Vagina (tissue), 2 donors: ENCODE measurements around the gene B3GNT7. TPM values are rescaled to one million over a fixed set of nuclear protein-coding genes. Genes with fewer than 3 reads are reported as not detected.

Source experiments
- DNase-seq, 2 donors: peaks; one replicate each; pipeline ENCODE4 v3.0.0-alpha.2; 2017; ENCODE audit errors: extremely low spot score in 2 of 2
- H3K27ac ChIP-seq: fragments of 200-600 bp; sonication (generic); one replicate; pipeline ENCODE4 v1.5.1; 2019
- H3K27me3 ChIP-seq: fragments of 200-600 bp; sonication (generic); one replicate; pipeline ENCODE4 v1.5.1; 2019
- H3K36me3 ChIP-seq, 2 donors: fragments of 200-600 bp; sonication (generic); one replicate each; pipeline ENCODE4 v1.5.1; 2017 to 2019
- H3K4me1 ChIP-seq: fragments of 200-600 bp; sonication (generic); one replicate; pipeline ENCODE4 v1.5.1; 2019
- H3K4me3 ChIP-seq, 2 donors: fragments of 200-600 bp; sonication (generic); 1 replicate in 1 of 2; 2 replicates in 1 of 2; pipeline ENCODE4 v1.5.1; 2016 to 2019
- H3K9me3 ChIP-seq: fragments of 200-600 bp; sonication (generic); one replicate; pipeline ENCODE4 v1.5.1; 2019
- POLR2A ChIP-seq, 2 donors: fragments of 450-650 bp; IDR thresholded peaks; one replicate each; pipeline ENCODE4 v1.6.1; 2017; ENCODE audit warnings: antibody characterized with exemption in 2 of 2, mild to moderate bottlenecking in 2 of 2, moderate library complexity in 2 of 2
- POLR2AphosphoS5 ChIP-seq, 2 donors: sonication (generic); formaldehyde crosslinking; IDR thresholded peaks; one replicate each; pipeline ENCODE4 v1.9.0; 2017; ENCODE audit warnings: antibody characterized with exemption in 2 of 2, mild to moderate bottlenecking in 2 of 2, low read depth in 1 of 2; ENCODE audit not compliant: insufficient read depth in 1 of 2
- intact Hi-C: fragments of 100-400 bp; cut with DNase I; formaldehyde crosslinking; loops from one replicate; pipeline ENCODE4 v1.15.1; 2023
- total RNA-seq: library from RNA; depleted of rRNA; stranded (reverse); fragments of >200 nt; gene quantifications from one replicate; pipeline ENCODE4 v1.2.3, GENCODE V29; 2016
- TF ChIP-seq, protein P1 (sequence below), 3 experiments: fragments of 450-650 bp in 2 of 3; fragments of 200-600 bp in 1 of 3; sonication (generic) in 1 of 3; IDR thresholded peaks; one replicate each; pipeline ENCODE4 v1.5.1; 2017 to 2019; ENCODE audit warnings: antibody characterized with exemption in 3 of 3, mild to moderate bottlenecking in 2 of 3, moderate library complexity in 2 of 3

B3GNT7 gene
- total RNA-seq, 1 donor from 2014 or later: 7.1 TPM

DNA sequence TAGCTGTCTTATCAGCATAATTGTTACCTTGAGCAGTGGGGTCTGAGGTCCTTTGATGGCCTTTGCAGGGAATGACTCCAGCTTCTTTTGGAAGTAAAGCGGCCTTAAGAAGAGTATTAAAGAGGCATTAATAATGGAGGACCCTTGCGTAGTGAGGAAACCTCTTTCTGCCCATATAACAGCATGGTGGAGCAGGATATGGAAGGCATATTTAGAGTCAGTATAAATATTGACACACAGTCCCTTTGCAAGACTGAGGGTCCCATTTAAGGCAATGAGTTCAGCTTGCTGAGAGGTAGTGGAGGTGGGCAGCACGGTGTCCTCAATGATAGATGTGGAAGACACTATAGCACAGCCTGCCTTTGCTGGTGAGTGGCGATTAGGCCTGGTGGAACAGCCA lies 36.1 kb downstream of the B3GNT7 start:
- Histone ChIP-seq H3K9me3 (no peaks in the 10 kb centered on the region), H3K36me3 (no peaks in the 10 kb centered on the region), H3K27ac (no peak overlapping the region), H3K4me3 (no peak overlapping the region), H3K27me3 (no peaks in the 10 kb centered on the region), H3K4me1 (no peaks in the 10 kb centered on the region)
- TF ChIP-seq POLR2A (IDR thresholded peaks at IDR 0.05): no peak
- TF ChIP-seq, protein P1, sequence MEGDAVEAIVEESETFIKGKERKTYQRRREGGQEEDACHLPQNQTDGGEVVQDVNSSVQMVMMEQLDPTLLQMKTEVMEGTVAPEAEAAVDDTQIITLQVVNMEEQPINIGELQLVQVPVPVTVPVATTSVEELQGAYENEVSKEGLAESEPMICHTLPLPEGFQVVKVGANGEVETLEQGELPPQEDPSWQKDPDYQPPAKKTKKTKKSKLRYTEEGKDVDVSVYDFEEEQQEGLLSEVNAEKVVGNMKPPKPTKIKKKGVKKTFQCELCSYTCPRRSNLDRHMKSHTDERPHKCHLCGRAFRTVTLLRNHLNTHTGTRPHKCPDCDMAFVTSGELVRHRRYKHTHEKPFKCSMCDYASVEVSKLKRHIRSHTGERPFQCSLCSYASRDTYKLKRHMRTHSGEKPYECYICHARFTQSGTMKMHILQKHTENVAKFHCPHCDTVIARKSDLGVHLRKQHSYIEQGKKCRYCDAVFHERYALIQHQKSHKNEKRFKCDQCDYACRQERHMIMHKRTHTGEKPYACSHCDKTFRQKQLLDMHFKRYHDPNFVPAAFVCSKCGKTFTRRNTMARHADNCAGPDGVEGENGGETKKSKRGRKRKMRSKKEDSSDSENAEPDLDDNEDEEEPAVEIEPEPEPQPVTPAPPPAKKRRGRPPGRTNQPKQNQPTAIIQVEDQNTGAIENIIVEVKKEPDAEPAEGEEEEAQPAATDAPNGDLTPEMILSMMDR (IDR thresholded peaks at IDR 0.05): no peak
- no peak for TF ChIP-seq POLR2AphosphoS5 (IDR thresholded peaks at IDR 0.05; ENCODE audit: insufficient read depth in 1 of 2, low read depth in 1 of 2)
- no peak for DNase-seq
- intact Hi-C loops: no loop called here

DNA sequence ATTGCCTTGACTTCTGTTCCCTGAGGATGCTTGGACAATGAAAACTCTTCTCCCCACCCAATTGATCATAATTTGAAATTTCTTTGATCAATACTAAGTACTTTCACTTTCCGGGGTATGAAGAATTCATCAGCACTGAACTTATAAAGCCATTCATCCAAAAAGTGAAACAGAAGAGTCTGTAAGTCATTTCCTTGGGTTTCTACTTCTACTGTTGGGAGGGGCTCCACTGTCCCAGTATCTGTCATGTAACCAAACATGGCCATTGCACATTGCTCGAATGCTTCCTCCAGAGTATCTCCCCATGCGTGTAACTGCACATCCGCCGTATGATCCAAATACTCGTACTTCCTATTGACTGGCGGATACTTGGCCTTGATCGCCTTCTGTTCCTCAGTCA lies 38.5 kb downstream of the B3GNT7 start:
- Histone ChIP-seq H3K27me3 (no peaks in the 10 kb centered on the region), H3K4me3 (no peak overlapping the region), H3K27ac (no peak overlapping the region), H3K4me1 (no peaks in the 10 kb centered on the region), H3K36me3 (no peaks in the 10 kb centered on the region), H3K9me3 (no peaks in the 10 kb centered on the region)
- TF ChIP-seq, protein P1 (IDR thresholded peaks at IDR 0.05): no peak
- TF ChIP-seq POLR2A (IDR thresholded peaks at IDR 0.05): no peak
- TF ChIP-seq POLR2AphosphoS5 (IDR thresholded peaks at IDR 0.05; ENCODE audit: insufficient read depth in 1 of 2, low read depth in 1 of 2): no peak
- DNase-seq: no peak
- intact Hi-C loops: no loop called here

DNA sequence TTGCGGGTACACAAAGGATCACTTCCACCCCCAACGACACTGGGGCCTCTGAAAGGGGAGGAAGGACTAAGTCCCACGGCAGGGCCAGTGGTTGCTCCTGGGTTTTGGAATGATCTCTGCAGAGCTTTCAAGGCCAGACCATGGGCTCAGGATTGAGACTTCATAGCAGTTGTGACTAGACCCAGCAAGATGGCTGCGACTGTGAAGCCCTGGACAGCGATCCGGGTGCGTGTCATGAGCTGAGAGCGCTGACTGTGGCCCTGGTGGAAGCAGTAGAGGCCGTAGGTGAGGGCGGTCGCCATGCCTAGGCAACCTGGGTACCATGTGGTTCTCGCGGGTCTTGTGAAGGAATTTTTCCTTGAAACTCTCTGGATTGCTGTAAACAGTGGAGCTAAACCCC lies 41.4 kb downstream of the B3GNT7 start:
- no peak for DNase-seq
- intact Hi-C loops: no loop called here
- no peaks in the 10 kb centered on the region for H3K27me3 ChIP-seq

DNA sequence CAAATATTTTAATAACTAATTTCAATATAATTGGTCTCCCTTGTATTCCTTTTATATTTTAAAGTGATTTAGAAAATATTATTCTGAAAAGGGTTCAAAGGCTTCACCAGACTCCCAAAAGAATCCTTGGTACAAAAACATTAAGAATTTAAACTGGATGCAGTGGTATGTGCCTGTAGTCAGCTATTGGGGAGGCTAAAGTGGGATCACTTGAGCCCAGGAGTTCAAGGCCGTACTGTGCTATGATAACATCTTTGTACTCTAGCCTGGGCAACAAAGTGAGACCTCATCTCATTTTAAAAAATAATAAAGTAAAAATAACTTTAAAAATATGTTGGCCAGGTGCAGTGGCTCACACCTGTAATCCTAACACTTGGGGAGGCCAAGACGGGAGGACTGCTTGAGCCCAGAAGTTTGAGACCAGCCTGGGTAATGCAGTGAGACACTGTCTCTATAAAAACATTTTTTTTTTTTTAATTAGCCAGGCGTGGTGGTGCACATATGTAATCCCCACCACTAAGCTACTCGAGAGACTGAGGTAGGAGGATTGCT lies 54.1 kb downstream of the B3GNT7 start:
- H3K4me3 ChIP-seq: no peak overlapping the region
- TF ChIP-seq POLR2A (IDR thresholded peaks at IDR 0.05) (no peak), POLR2AphosphoS5 (IDR thresholded peaks at IDR 0.05; ENCODE audit: insufficient read depth in 1 of 2, low read depth in 1 of 2) (no peak)
- TF ChIP-seq, protein P1 (IDR thresholded peaks at IDR 0.05): no peak
- H3K27ac ChIP-seq: no peak overlapping the region
- H3K27me3 ChIP-seq: no peaks in the 10 kb centered on the region
- intact Hi-C loops: no loop called here
- H3K36me3 ChIP-seq: peaks cover 0 to 14% of the 10 kb centered on the region in 2 donors
- H3K9me3 ChIP-seq: no peaks in the 10 kb centered on the region
- no peaks in the 10 kb centered on the region for H3K4me1 ChIP-seq
- DNase-seq: no peak

More for the DNA sequence above, 41.4 kb downstream of the B3GNT7 start:
- Histone ChIP-seq H3K4me3 (no peak overlapping the region), H3K36me3 (no peaks in the 10 kb centered on the region), H3K9me3 (no peaks in the 10 kb centered on the region), H3K4me1 (no peaks in the 10 kb centered on the region), H3K27ac (no peak overlapping the region)
- TF ChIP-seq, protein P1 (IDR thresholded peaks at IDR 0.05): no peak
- TF ChIP-seq POLR2A (IDR thresholded peaks at IDR 0.05) (no peak), POLR2AphosphoS5 (IDR thresholded peaks at IDR 0.05; ENCODE audit: insufficient read depth in 1 of 2, low read depth in 1 of 2) (no peak)

DNA sequence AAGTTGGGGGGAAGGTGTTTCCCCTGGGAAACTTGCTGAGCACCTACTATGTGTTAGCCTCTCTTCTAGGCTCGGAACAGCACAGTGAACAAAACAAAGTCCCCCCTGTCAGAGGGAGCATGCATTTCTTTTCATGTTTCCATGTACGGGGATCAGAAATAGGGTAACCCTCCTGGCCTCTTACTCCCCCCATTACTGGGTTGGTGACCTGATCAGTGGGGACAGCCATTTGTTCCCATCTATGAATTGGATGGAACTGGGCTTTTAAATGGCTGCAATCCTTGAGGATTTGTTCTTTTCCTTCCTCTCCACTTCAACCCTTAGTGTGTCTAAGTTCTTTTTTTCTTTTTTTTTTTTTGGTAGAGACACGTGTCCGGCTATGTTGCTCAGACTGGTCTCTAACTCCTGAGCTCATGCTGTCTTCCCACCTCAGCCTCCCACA lies 55.1 kb downstream of the B3GNT7 start:
- no peaks in the 10 kb centered on the region for H3K27me3 ChIP-seq
- H3K4me1 ChIP-seq: no peaks in the 10 kb centered on the region
- H3K27ac ChIP-seq: no peak overlapping the region
- no peak overlapping the region for H3K4me3 ChIP-seq
- DNase-seq: no peak
- H3K36me3 ChIP-seq: peaks cover 0 to 24% of the 10 kb centered on the region in 2 donors
- no peak for TF ChIP-seq POLR2AphosphoS5 (IDR thresholded peaks at IDR 0.05; ENCODE audit: insufficient read depth in 1 of 2, low read depth in 1 of 2)
- TF ChIP-seq, protein P1 (IDR thresholded peaks at IDR 0.05): no peak
- intact Hi-C loops: no loop called here
- no peaks in the 10 kb centered on the region for H3K9me3 ChIP-seq
